Tibial nerve (tissue), 4 donors: ENCODE results near the gene ZNF662. TPM values are rescaled to one million over a fixed set of nuclear protein-coding genes. Genes with fewer than 3 reads are reported as not detected.
A peak's percentile ranks its signal among the peaks of the same experiment; 100 is the strongest.

Source experiments
- DNase-seq, 2 donors: peaks; one replicate each; pipeline ENCODE4 v3.0.0-alpha.2; 2019; ENCODE audit warnings: low spot score in 2 of 2
- H3K27ac ChIP-seq, 4 donors: fragments of 200-600 bp; sonication (generic) in 3 of 4; one replicate each; pipeline ENCODE4 v1.5.1; 2017 to 2019; ENCODE audit warnings: mild to moderate bottlenecking in 1 of 4
- H3K27me3 ChIP-seq, 2 donors: fragments of 200-600 bp; sonication (generic) in 1 of 2; one replicate each; pipeline versions ENCODE4 v1.5.1 to v1.6.0; 2017 to 2019
- H3K36me3 ChIP-seq, 3 donors: fragments of 200-600 bp; sonication (generic); one replicate each; pipeline ENCODE4 v1.5.1; 2018 to 2019
- H3K4me1 ChIP-seq, 4 donors: fragments of 200-600 bp; sonication (generic) in 3 of 4; one replicate each; pipeline ENCODE4 v1.5.1; 2017 to 2019
- H3K4me3 ChIP-seq, 4 donors: fragments of 200-600 bp; sonication (generic) in 3 of 4; one replicate each; pipeline ENCODE4 v1.5.1; 2017 to 2019; ENCODE audit warnings: mild to moderate bottlenecking in 1 of 4, moderate library complexity in 1 of 4
- H3K9me3 ChIP-seq, 4 donors: fragments of 200-600 bp; sonication (generic) in 3 of 4; one replicate each; pipeline ENCODE4 v1.5.1; 2017 to 2019
- CTCF ChIP-seq, 5 experiments: fragments of 200-600 bp in 3 of 5; fragments of 450-650 bp in 2 of 5; sonication (generic) in 3 of 5; IDR thresholded peaks; one replicate each; pipeline ENCODE4 v1.5.1; 2016 to 2019; ENCODE audit warnings: antibody characterized with exemption in 5 of 5, mild to moderate bottlenecking in 3 of 5, moderate library complexity in 2 of 5
- EP300 ChIP-seq, 2 donors: sonication (generic); formaldehyde crosslinking; IDR thresholded peaks; one replicate each; pipeline ENCODE4 v1.6.1; 2017; ENCODE audit warnings: antibody characterized with exemption in 2 of 2, mild to moderate bottlenecking in 1 of 2
- POLR2A ChIP-seq, 2 donors: fragments of 450-650 bp; IDR thresholded peaks; one replicate each; pipeline ENCODE4 v1.6.1; 2017; ENCODE audit warnings: antibody characterized with exemption in 2 of 2, mild to moderate bottlenecking in 2 of 2, moderate library complexity in 2 of 2
- WGBS, 2 donors: methylation state at CpG; one replicate each; pipeline ENCODE4 v1.1.5; 2018; 5-methylcytosine and 5-hydroxymethylcytosine counted together
- total RNA-seq, 4 donors: library from RNA; depleted of rRNA; stranded (reverse); fragments of >200 nt; gene quantifications; one replicate each; pipeline ENCODE4 v1.1.0, GENCODE V29; 2016

Gene ZNF662
- total RNA-seq, 4 donors from 2014 or later: 9.0 to 20.0 (median 16.7) TPM

GRCh38 chr3:42868841-42869240, 37.1 kb upstream of the ZNF662 start:
- no peak for DNase-seq
- 76 to 78% methylated on average over 5 of the region's 5 CpGs for WGBS, 2 donors

GRCh38 chr3:42871592-42872196, 34.2 kb upstream of the ZNF662 start:
- Histone ChIP-seq H3K27me3 (no peaks in the 10 kb centered on the region), H3K4me1 (peaks cover 0 to 21% (median 0%) of the 10 kb centered on the region in 4 donors), H3K27ac (peak overlapping the region in 2 of 4 donors; percentile 72 to 78), H3K9me3 (no peaks in the 10 kb centered on the region), H3K4me3 (no peak overlapping the region), H3K36me3 (no peaks in the 10 kb centered on the region)
- TF ChIP-seq EP300 (IDR thresholded peaks at IDR 0.05) (no peak), CTCF (IDR thresholded peaks at IDR 0.05) (no peak), POLR2A (IDR thresholded peaks at IDR 0.05) (no peak)
- WGBS, 2 donors: 33 to 42% methylated on average over 5 of the region's 5 CpGs
- DNase-seq: no peak

More at GRCh38 chr3:42868841-42869240, 37.1 kb upstream of the ZNF662 start:
- H3K27ac ChIP-seq: no peak overlapping the region
- H3K9me3 ChIP-seq: no peaks in the 10 kb centered on the region
- no peak overlapping the region for H3K4me3 ChIP-seq
- TF ChIP-seq EP300 (IDR thresholded peaks at IDR 0.05) (no peak), CTCF (IDR thresholded peaks at IDR 0.05) (no peak), POLR2A (IDR thresholded peaks at IDR 0.05) (no peak)
- H3K36me3 ChIP-seq: peaks cover 0 to 12% (median 0%) of the 10 kb centered on the region in 3 donors
- no peaks in the 10 kb centered on the region for H3K27me3 ChIP-seq
- H3K4me1 ChIP-seq: peaks cover 0 to 21% (median 0%) of the 10 kb centered on the region in 4 donors

GRCh38 chr3:42872718-42873117, 33.2 kb upstream of the ZNF662 start:
- Histone ChIP-seq H3K4me3 (peak overlapping the region in 1 of 4 donors; percentile 17), H3K4me1 (peaks cover 0 to 21% (median 0%) of the 10 kb centered on the region in 4 donors), H3K9me3 (no peaks in the 10 kb centered on the region), H3K27me3 (no peaks in the 10 kb centered on the region), H3K27ac (peak overlapping the region in 2 of 4 donors; percentile 72 to 78), H3K36me3 (no peaks in the 10 kb centered on the region)
- WGBS, 2 donors: 66 to 78% methylated on average over 1 of the region's 1 CpG
- TF ChIP-seq POLR2A (IDR thresholded peaks at IDR 0.05) (no peak), CTCF (IDR thresholded peaks at IDR 0.05) (no peak), EP300 (IDR thresholded peaks at IDR 0.05) (no peak)
- no peak for DNase-seq

- peaks cover 0 to 21% (median 0%) of the 10 kb centered on the region in 4 donors for H3K4me1 ChIP-seq
- H3K27me3 ChIP-seq: no peaks in the 10 kb centered on the region
- no peaks in the 10 kb centered on the region for H3K9me3 ChIP-seq
- no peak for DNase-seq
- H3K36me3 ChIP-seq: no peaks in the 10 kb centered on the region
- no peak for TF ChIP-seq EP300 (IDR thresholded peaks at IDR 0.05)
- TF ChIP-seq CTCF (IDR thresholded peaks at IDR 0.05): no peak
- TF ChIP-seq POLR2A (IDR thresholded peaks at IDR 0.05): no peak
- peak overlapping the region in 1 of 4 donors; percentile 17 for H3K4me3 ChIP-seq
- peak overlapping the region in 2 of 4 donors; percentile 60 to 72 for H3K27ac ChIP-seq
- 76% methylated on average over 9 of the region's 9 CpGs for WGBS, 2 donors
These were observed 32.5 kb upstream of the ZNF662 start for GRCh38 chr3:42873221-42873982.

GRCh38 chr3:42874749-42875148, 31.2 kb upstream of the ZNF662 start:
- no peaks in the 10 kb centered on the region for H3K9me3 ChIP-seq
- WGBS, 2 donors: 83 to 92% methylated on average over 9 to 10 of the region's 10 CpGs
- no peak overlapping the region for H3K4me3 ChIP-seq
- no peaks in the 10 kb centered on the region for H3K27me3 ChIP-seq
- TF ChIP-seq EP300 (IDR thresholded peaks at IDR 0.05) (no peak), POLR2A (IDR thresholded peaks at IDR 0.05) (no peak), CTCF (IDR thresholded peaks at IDR 0.05) (no peak)
- no peak for DNase-seq
- no peaks in the 10 kb centered on the region for H3K36me3 ChIP-seq
- no peak overlapping the region for H3K27ac ChIP-seq
- peaks cover 0 to 20% (median 0%) of the 10 kb centered on the region in 4 donors for H3K4me1 ChIP-seq
